Measurements from ENCODE around the gene BATF.

Gene BATF

DNA sequence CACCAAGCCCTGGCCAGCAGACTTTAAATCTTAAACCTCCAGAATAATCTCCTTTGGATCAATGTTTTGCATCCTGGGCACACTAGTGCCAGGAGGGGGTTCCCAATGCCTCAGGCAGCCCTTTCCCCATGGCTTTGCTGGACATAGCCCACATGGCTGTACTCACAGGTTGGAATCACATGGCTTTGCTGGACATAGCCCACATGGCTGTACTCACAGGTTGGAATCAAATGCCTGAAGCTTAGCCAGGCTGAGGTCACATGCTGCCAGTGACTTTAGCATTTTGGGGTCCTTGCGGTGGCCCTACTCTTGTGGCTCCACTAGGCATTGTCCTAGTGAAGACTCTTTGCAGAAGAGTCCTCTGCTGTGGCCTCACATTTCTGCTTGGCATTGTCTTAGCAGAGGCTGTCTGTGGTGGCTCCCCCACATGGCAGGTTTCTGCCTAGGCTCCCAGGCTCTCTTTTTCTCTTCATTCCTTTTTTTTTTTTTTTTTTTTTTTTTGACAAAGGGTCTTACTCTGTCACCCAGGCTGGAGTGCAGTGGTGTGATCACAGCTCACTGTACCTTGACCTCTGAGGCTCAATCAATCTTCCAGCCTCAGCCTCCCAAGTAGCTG, 69.2 kb downstream of the BATF start:
- Mint-ChIP-seq H3K27me3 (no peaks in the 10 kb centered on the region), H3K36me3 (no peaks in the 10 kb centered on the region), H3K4me3 (no peak overlapping the region), H3K9me3 (peaks cover 7% of the 10 kb centered on the region), H3K27ac (no peak overlapping the region), H3K4me1 (no peaks in the 10 kb centered on the region)
- CTCF ChIA-PET, result no interaction called here
- DNase-seq, result no peak

DNA sequence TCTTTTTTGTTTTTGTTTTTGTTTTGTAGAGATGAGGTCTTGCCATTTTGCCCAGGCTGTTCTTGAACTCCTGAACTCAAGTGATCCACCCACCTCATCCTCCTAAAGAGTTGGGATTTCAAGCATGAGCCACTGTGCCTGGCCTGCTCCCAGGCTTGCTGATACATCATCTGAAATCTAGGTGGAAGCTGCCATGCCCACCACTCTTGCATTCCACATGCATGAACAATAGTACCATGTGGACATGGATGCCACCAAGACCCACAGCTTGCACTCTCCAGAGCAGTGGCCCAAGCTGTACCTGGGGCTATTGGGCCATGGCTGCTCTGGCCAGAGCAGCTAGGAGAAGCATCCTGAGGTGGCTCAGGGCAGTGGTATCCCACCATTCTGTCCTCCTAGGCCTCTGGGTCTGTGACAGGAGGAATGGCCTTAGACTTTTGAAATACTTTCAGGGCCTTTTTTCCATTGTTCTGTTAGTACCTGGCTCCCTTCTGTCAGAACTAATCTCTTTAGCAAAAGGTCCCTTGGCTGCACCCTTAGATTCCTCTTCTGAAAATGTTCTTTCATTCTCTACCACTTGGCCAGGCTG, 69.8 kb downstream of the BATF start:
- Mint-ChIP-seq H3K27me3 (no peaks in the 10 kb centered on the region), H3K36me3 (no peaks in the 10 kb centered on the region), H3K4me3 (no peak overlapping the region), H3K4me1 (no peaks in the 10 kb centered on the region), H3K9me3 (peaks cover 7% of the 10 kb centered on the region), H3K27ac (no peak overlapping the region)
- CTCF ChIA-PET, result no interaction called here
- DNase-seq, result no peak

GRCh38 chr14:75595226-75595625, 73.0 kb downstream of the BATF start:
- DNase-seq, result no peak
- CTCF ChIA-PET, result interaction anchor here (1.1 kb wide), 1 partner anchor 8 kb away, joined by 3 read pairs; no protein-coding TSS in a partner anchor
- H3K36me3 Mint-ChIP-seq, result no peaks in the 10 kb centered on the region
- H3K4me1 Mint-ChIP-seq, result no peaks in the 10 kb centered on the region
- H3K4me3 Mint-ChIP-seq, result no peak overlapping the region
- no peak overlapping the region for H3K27ac Mint-ChIP-seq
- no peaks in the 10 kb centered on the region for H3K27me3 Mint-ChIP-seq
- H3K9me3 Mint-ChIP-seq, result peaks cover 6% of the 10 kb centered on the region

Data from activated naive CD4-positive, alpha-beta T cell treated with anti-CD3 and anti-CD28 coated beads, Interleukin-2, amount 10 ng/mL, durations not matched to agents 7 days and 5 days (primary cell).